WTC11 (cell line): ENCODE data around the gene THRA.

Source experiments
- E2F5 ChIP-seq: sonication (generic); formaldehyde crosslinking; IDR thresholded peaks from 2 replicates; pipeline ENCODE4 v1.8.1; 2022; ENCODE audit warnings: mild to moderate bottlenecking, moderate library complexity, missing genetic modification reagents
- FOXP1 ChIP-seq: sonication (generic); formaldehyde crosslinking; IDR thresholded peaks from 2 replicates; pipeline ENCODE4 v1.8.0; 2022; ENCODE audit warnings: missing genetic modification reagents, mild to moderate bottlenecking, moderate library complexity, borderline replicate concordance
- IRF2 ChIP-seq: sonication (generic); formaldehyde crosslinking; IDR thresholded peaks from 2 replicates; pipeline ENCODE4 v1.8.0; 2022; ENCODE audit warnings: low read depth, missing genetic modification reagents, borderline replicate concordance
- JUN ChIP-seq: sonication (generic); formaldehyde crosslinking; IDR thresholded peaks from 2 replicates; pipeline ENCODE4 v1.8.0; 2023; ENCODE audit warnings: mild to moderate bottlenecking, missing genetic modification reagents
- MAX ChIP-seq: sonication (generic); formaldehyde crosslinking; IDR thresholded peaks from 2 replicates; pipeline ENCODE4 v1.8.0; 2022; ENCODE audit warnings: mild to moderate bottlenecking, missing genetic modification reagents
- PRDM15 ChIP-seq: sonication (generic); formaldehyde crosslinking; IDR thresholded peaks from 2 replicates; pipeline ENCODE4 v1.8.0; 2022; ENCODE audit warnings: missing genetic modification reagents
- TCF7 ChIP-seq: sonication (generic); formaldehyde crosslinking; IDR thresholded peaks from 2 replicates; pipeline ENCODE4 v1.8.0; 2022; ENCODE audit warnings: mild to moderate bottlenecking, low read depth, missing genetic modification reagents, moderate library complexity
- ZNF121 ChIP-seq: sonication (generic); formaldehyde crosslinking; IDR thresholded peaks from 2 replicates; pipeline ENCODE4 v1.8.0; 2023; ENCODE audit warnings: missing genetic modification reagents
- ZNF219 ChIP-seq: sonication (generic); formaldehyde crosslinking; IDR thresholded peaks from 2 replicates; pipeline ENCODE4 v1.8.0; 2023; ENCODE audit warnings: missing genetic modification reagents, mild to moderate bottlenecking, borderline replicate concordance
- ZNF317 ChIP-seq: sonication (generic); formaldehyde crosslinking; IDR thresholded peaks from 2 replicates; pipeline ENCODE4 v1.8.1; 2023; ENCODE audit warnings: low read depth, mild to moderate bottlenecking, moderate library complexity, missing genetic modification reagents, borderline replicate concordance
- TF ChIP-seq, protein P1 (sequence below): fragments of 200-600 bp; IDR thresholded peaks from 2 replicates; pipeline ENCODE4 v1.8.0; 2022; ENCODE audit warnings: antibody characterized with exemption
- TF ChIP-seq, protein P2 (sequence below): sonication (generic); formaldehyde crosslinking; IDR thresholded peaks from 2 replicates; pipeline ENCODE4 v1.8.1; 2022; ENCODE audit warnings: low read depth, mild to moderate bottlenecking, moderate library complexity, missing genetic modification reagents, borderline replicate concordance
- TF ChIP-seq, protein P3 (sequence below): fragments of 250-450 bp; sonication (Bioruptor Pico); IDR thresholded peaks from 2 replicates; pipeline ENCODE4 v2.1.2; 2022; ENCODE audit warnings: mild to moderate bottlenecking, moderate library complexity
- TF ChIP-seq, protein P4 (sequence below): sonication (generic); formaldehyde crosslinking; conservative IDR thresholded peaks from 2 replicates; pipeline ENCODE4 v1.8.1; 2022; ENCODE audit warnings: mild to moderate bottlenecking, missing genetic modification reagents

- TF ChIP-seq ZNF317 (no peak), E2F5 (CRISPR knock-in tag) (no peak), IRF2 (CRISPR knock-in tag) (no peak), TCF7 (CRISPR knock-in tag) (no peak), MAX (CRISPR knock-in tag) (no peak), PRDM15 (CRISPR knock-in tag) (no peak), ZNF121 (CRISPR knock-in tag) (no peak), JUN (no peak), FOXP1 (CRISPR knock-in tag) (no peak), ZNF219 (no peak)
- TF ChIP-seq, protein P1, sequence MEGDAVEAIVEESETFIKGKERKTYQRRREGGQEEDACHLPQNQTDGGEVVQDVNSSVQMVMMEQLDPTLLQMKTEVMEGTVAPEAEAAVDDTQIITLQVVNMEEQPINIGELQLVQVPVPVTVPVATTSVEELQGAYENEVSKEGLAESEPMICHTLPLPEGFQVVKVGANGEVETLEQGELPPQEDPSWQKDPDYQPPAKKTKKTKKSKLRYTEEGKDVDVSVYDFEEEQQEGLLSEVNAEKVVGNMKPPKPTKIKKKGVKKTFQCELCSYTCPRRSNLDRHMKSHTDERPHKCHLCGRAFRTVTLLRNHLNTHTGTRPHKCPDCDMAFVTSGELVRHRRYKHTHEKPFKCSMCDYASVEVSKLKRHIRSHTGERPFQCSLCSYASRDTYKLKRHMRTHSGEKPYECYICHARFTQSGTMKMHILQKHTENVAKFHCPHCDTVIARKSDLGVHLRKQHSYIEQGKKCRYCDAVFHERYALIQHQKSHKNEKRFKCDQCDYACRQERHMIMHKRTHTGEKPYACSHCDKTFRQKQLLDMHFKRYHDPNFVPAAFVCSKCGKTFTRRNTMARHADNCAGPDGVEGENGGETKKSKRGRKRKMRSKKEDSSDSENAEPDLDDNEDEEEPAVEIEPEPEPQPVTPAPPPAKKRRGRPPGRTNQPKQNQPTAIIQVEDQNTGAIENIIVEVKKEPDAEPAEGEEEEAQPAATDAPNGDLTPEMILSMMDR: no peak
- TF ChIP-seq, protein P2, sequence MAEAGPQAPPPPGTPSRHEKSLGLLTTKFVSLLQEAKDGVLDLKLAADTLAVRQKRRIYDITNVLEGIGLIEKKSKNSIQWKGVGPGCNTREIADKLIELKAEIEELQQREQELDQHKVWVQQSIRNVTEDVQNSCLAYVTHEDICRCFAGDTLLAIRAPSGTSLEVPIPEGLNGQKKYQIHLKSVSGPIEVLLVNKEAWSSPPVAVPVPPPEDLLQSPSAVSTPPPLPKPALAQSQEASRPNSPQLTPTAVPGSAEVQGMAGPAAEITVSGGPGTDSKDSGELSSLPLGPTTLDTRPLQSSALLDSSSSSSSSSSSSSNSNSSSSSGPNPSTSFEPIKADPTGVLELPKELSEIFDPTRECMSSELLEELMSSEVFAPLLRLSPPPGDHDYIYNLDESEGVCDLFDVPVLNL (CRISPR knock-in tag): no peak
- TF ChIP-seq, protein P3, sequence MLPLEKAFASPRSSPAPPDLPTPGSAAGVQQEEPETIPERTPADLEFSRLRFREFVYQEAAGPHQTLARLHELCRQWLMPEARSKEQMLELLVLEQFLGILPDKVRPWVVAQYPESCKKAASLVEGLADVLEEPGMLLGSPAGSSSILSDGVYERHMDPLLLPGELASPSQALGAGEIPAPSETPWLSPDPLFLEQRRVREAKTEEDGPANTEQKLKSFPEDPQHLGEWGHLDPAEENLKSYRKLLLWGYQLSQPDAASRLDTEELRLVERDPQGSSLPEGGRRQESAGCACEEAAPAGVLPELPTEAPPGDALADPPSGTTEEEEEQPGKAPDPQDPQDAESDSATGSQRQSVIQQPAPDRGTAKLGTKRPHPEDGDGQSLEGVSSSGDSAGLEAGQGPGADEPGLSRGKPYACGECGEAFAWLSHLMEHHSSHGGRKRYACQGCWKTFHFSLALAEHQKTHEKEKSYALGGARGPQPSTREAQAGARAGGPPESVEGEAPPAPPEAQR (CRISPR knock-in tag): no peak
- TF ChIP-seq, protein P4, sequence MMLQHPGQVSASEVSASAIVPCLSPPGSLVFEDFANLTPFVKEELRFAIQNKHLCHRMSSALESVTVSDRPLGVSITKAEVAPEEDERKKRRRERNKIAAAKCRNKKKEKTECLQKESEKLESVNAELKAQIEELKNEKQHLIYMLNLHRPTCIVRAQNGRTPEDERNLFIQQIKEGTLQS (CRISPR knock-in tag): no peak
These were observed 45.2 kb upstream of the THRA start for GRCh38 chr17:40017422-40018080.
